ENCODE data around the gene IGSF5. TPM values are rescaled to one million over a fixed set of nuclear protein-coding genes. Genes with fewer than 3 reads are reported as not detected.

Gene IGSF5
- total RNA-seq, 6 experiments from 2014 or later = not detected

GRCh38 chr21:39807738-39808137 lies 62.8 kb downstream of the IGSF5 start:
- ATAC-seq (no peak), DNase-seq (no peak)
- intact Hi-C loops (cut with DNase I) = no loop called here
- Histone ChIP-seq H3K9me3 (no peaks in the 10 kb centered on the region), H3K27ac (no peak overlapping the region), H3K4me3 (no peak overlapping the region), H3K27me3 (no peaks in the 10 kb centered on the region), H3K36me3 (no peaks in the 10 kb centered on the region), H3K4me1 (no peaks in the 10 kb centered on the region)
- 35% methylated on average over 3 of the region's 3 CpGs for WGBS (ENCODE audit: insufficient coverage, low coverage, low lambda C conversion rate, missing lambda C conversion rate)
- TF ChIP-seq CTCF (IDR thresholded peaks at IDR 0.05) (no peak), POLR2A (IDR thresholded peaks at IDR 0.05) (no peak)

- no peak for DNase-seq
- H3K27ac ChIP-seq = no peak overlapping the region
- H3K36me3 ChIP-seq = no peaks in the 10 kb centered on the region
- intact Hi-C loops (cut with DNase I) = no loop called here
- 60% methylated on average over 5 of the region's 5 CpGs for WGBS (ENCODE audit: insufficient coverage, low coverage, low lambda C conversion rate, missing lambda C conversion rate)
- no peak for TF ChIP-seq POLR2A (IDR thresholded peaks at IDR 0.05)
- no peak for TF ChIP-seq CTCF (IDR thresholded peaks at IDR 0.05)
- H3K27me3 ChIP-seq = no peaks in the 10 kb centered on the region
- no peaks in the 10 kb centered on the region for H3K9me3 ChIP-seq
- no peak for ATAC-seq
- H3K4me1 ChIP-seq = no peaks in the 10 kb centered on the region
- no peak overlapping the region for H3K4me3 ChIP-seq
These were observed 65.0 kb downstream of the IGSF5 start for GRCh38 chr21:39809936-39810335.

GRCh38 chr21:39812983-39813382 lies 68.0 kb downstream of the IGSF5 start:
- Histone ChIP-seq H3K4me3 (no peak overlapping the region), H3K27ac (no peak overlapping the region), H3K27me3 (no peaks in the 10 kb centered on the region), H3K9me3 (no peaks in the 10 kb centered on the region), H3K36me3 (no peaks in the 10 kb centered on the region), H3K4me1 (no peaks in the 10 kb centered on the region)
- no CpG with 5 or more reads among the region's 1 CpG for WGBS (ENCODE audit: insufficient coverage, low coverage, low lambda C conversion rate, missing lambda C conversion rate)
- DNase-seq = no peak
- intact Hi-C loops (cut with DNase I) = no loop called here
- ATAC-seq = no peak
- TF ChIP-seq POLR2A (IDR thresholded peaks at IDR 0.05) (no peak), CTCF (IDR thresholded peaks at IDR 0.05) (no peak)

- no peak overlapping the region for H3K4me3 ChIP-seq
- no peaks in the 10 kb centered on the region for H3K4me1 ChIP-seq
- H3K27me3 ChIP-seq = no peaks in the 10 kb centered on the region
- no peaks in the 10 kb centered on the region for H3K9me3 ChIP-seq
- TF ChIP-seq POLR2A (IDR thresholded peaks at IDR 0.05) (no peak), CTCF (IDR thresholded peaks at IDR 0.05) (no peak)
- H3K27ac ChIP-seq = no peak overlapping the region
- intact Hi-C loops (cut with DNase I) = no loop called here
- no peaks in the 10 kb centered on the region for H3K36me3 ChIP-seq
- 43% methylated on average over 2 of the region's 2 CpGs for WGBS (ENCODE audit: insufficient coverage, low coverage, low lambda C conversion rate, missing lambda C conversion rate)
- ATAC-seq (no peak), DNase-seq (no peak)
These were observed 73.6 kb downstream of the IGSF5 start for GRCh38 chr21:39818557-39818956.

GRCh38 chr21:39822042-39822441 lies 77.1 kb downstream of the IGSF5 start:
- H3K4me1 ChIP-seq = no peaks in the 10 kb centered on the region
- no peaks in the 10 kb centered on the region for H3K9me3 ChIP-seq
- ATAC-seq (no peak), DNase-seq (no peak)
- intact Hi-C loops (cut with DNase I) = no loop called here
- TF ChIP-seq POLR2A (IDR thresholded peaks at IDR 0.05) = no peak
- TF ChIP-seq CTCF (IDR thresholded peaks at IDR 0.05) = no peak
- no peak overlapping the region for H3K4me3 ChIP-seq
- WGBS (ENCODE audit: insufficient coverage, low coverage, low lambda C conversion rate, missing lambda C conversion rate) = 54% methylated on average over 3 of the region's 3 CpGs
- no peaks in the 10 kb centered on the region for H3K27me3 ChIP-seq
- H3K27ac ChIP-seq = no peak overlapping the region
- no peaks in the 10 kb centered on the region for H3K36me3 ChIP-seq
